Measurements from ENCODE around the gene NEDD9. TPM values are rescaled to one million over a fixed set of nuclear protein-coding genes. Genes with fewer than 3 reads are reported as not detected.

NEDD9 gene
- total RNA-seq, 2 donors from 2014 or later = 63.5 to 64.9 TPM

DNA sequence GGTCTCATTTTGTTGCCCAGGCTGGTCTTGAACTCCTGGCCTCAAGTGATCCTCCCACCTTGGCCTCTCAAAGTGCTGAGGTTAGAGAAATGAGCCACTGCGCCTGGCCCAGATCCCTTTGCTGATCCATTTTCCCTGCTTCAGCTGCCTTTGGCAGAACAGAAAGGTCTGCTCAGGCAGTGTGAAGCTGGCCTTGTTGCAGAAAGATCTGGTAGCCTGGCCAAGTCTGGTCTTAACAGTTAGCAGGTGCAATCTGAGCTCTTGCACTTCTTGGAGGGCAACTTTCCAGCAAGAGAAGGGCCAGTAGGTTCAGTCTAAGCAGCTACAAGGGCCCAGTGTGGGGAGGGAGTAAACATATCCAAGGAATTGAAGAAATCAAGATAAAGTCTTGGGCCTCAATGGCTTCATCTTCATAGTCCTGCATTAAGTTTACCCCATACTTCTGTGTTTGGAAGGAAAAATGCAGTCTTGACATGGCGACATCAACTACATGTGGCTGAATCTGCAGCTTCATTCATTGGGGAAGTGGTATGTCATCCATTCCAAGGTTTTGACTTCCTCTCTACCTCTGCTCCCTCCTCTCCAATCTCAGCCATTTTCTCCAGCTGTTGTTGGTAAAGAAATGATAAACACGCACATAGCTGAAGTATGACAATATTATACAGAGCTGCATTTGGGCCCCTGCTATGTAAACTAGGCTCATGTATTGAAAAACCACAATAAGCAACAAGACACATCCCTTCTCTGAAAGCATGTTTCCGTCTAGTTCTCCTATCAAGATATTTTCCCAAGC is 39.0 kb upstream of the NEDD9 start:
- H3K4me3 Mint-ChIP-seq = no peak overlapping the region
- H3K36me3 Mint-ChIP-seq (ENCODE audit: low read depth) = peaks cover 2% of the 10 kb centered on the region
- DNase-seq = no peak
- H3K4me1 Mint-ChIP-seq = peaks cover 16% of the 10 kb centered on the region
- H3K9me3 ChIP-seq (ENCODE audit: control insufficient read depth, low read length, poor library complexity, severe bottlenecking) = no peaks in the 10 kb centered on the region
- no peak overlapping the region for H3K27ac Mint-ChIP-seq
- H3K27me3 Mint-ChIP-seq = no peaks in the 10 kb centered on the region
- ATAC-seq = no peak

DNA sequence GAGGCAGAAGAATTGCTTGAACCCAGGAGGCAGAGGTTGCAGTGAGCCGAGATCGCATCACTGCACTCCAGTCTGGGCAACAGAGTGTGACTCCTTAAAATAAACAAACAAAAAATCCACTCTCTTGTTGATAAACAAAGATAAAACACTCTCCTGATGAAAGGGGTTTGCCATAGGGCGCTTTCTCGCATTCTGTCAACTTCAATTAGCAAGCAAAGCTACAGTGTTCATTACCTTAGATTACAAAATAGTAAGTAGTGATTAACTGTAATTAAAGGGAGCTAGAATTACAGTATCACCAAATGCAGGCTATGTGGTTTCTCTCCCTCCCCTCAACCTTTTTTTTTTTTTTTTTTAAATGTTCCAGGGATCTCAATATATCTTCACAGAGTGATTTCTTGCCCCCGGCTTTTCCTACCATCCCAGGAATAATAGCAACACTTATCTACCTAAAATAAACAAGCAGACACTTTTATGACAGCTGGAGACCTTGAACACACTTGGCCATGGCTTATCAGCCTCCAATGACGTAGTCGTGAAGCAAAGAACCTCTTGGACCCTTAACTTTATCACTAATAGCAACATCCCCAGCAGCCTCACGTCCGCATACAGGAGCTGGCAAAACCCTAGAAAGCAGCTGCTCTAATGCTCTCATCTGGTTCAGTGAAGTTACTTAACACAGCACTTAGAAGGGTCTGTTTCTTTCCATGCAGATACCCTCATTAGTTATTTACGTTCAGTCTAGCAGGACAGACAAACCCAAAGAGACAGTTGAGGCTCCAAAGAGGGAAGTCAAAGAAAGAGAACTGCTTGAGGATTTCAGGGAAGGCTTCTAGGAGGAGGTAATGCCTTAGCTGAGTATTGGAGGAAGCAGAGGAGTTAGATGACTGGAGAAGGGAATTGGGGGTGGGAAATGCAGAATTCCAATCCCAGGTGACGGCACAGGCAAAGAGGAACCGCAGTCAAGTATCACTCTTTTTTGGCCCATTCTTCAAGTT is 37.9 kb upstream of the NEDD9 start:
- no peaks in the 10 kb centered on the region for H3K27me3 Mint-ChIP-seq
- H3K36me3 Mint-ChIP-seq (ENCODE audit: low read depth) = peaks cover 2% of the 10 kb centered on the region
- H3K4me1 Mint-ChIP-seq = peaks cover 8% of the 10 kb centered on the region
- no peak overlapping the region for H3K27ac Mint-ChIP-seq
- H3K4me3 Mint-ChIP-seq = no peak overlapping the region
- DNase-seq = no peak
- H3K9me3 ChIP-seq (ENCODE audit: control insufficient read depth, low read length, poor library complexity, severe bottlenecking) = no peaks in the 10 kb centered on the region
- no peak for ATAC-seq

DNA sequence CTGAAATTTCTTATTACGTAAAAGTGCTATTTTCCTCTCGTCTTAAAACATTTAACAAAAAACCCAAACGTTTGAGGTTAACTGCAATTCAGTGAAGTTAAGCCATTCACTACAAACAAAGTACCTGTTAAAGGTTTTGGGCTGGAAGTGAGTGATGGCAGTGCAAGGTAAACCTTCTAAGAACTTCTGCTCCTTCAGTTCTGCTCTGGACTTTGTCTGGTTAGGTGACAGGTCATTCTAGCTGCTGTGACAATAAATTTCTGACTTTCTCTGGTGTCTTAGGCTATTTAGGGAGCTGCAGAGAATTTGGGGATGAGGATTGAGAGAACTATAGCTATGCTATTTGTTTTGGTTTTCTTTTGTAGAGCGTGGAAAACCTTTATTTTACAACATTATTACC is 36.5 kb upstream of the NEDD9 start:
- peaks cover 2% of the 10 kb centered on the region for H3K36me3 Mint-ChIP-seq (ENCODE audit: low read depth)
- DNase-seq = no peak
- no peaks in the 10 kb centered on the region for H3K27me3 Mint-ChIP-seq
- no peaks in the 10 kb centered on the region for H3K9me3 ChIP-seq (ENCODE audit: control insufficient read depth, low read length, poor library complexity, severe bottlenecking)
- ATAC-seq = no peak
- no peak overlapping the region for H3K4me3 Mint-ChIP-seq
- H3K27ac Mint-ChIP-seq = no peak overlapping the region
- peaks cover 4% of the 10 kb centered on the region for H3K4me1 Mint-ChIP-seq

DNA sequence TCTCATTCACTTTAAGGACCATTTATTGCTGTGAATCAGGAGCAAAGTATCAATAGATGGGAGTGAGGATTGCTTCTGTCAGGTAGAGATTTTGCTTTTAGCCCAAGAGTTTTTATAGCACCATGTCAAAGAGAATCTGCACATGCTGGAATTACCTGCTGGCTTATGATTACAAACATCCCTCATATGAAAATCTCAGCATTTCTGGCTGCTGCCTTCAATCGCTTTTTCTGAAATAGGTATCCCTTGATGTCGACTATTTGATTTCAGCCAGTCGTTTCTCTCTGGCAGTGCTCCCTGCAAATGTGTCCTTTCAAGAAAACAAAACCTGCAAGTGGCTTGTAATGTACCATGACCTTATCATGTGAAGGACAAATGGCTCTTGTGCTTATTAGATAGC is 34.5 kb upstream of the NEDD9 start:
- Mint-ChIP-seq H3K4me3 (no peak overlapping the region), H3K36me3 (ENCODE audit: low read depth) (peaks cover 2% of the 10 kb centered on the region), H3K4me1 (peaks cover 8% of the 10 kb centered on the region), H3K27ac (no peak overlapping the region), H3K27me3 (no peaks in the 10 kb centered on the region)
- no peak for DNase-seq
- H3K9me3 ChIP-seq (ENCODE audit: control insufficient read depth, low read length, poor library complexity, severe bottlenecking) = no peaks in the 10 kb centered on the region
- ATAC-seq = no peak

DNA sequence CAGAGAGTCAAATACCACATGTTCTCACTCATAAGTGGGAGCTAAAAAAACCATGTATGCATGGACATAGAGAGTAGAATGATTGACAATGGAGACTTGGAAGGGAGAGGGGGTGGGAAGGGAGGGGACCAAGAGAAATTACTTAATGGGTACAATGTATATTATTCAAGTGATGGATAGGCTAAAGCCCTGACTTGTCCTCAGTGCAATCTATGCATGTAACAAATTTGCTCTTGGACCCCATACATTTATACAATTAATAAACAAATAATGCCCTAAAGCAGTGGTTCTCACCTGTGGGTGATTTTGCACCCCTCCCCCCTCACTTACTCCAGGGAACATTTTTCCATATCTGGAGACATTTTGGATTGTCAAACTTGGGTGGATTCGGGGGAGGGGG is 33.5 kb upstream of the NEDD9 start:
- Mint-ChIP-seq H3K4me3 (no peak overlapping the region), H3K27me3 (no peaks in the 10 kb centered on the region), H3K36me3 (ENCODE audit: low read depth) (peaks cover 2% of the 10 kb centered on the region), H3K4me1 (peaks cover 8% of the 10 kb centered on the region), H3K27ac (no peak overlapping the region)
- no peak for DNase-seq
- H3K9me3 ChIP-seq (ENCODE audit: control insufficient read depth, low read length, poor library complexity, severe bottlenecking) = no peaks in the 10 kb centered on the region
- ATAC-seq = no peak

DNA sequence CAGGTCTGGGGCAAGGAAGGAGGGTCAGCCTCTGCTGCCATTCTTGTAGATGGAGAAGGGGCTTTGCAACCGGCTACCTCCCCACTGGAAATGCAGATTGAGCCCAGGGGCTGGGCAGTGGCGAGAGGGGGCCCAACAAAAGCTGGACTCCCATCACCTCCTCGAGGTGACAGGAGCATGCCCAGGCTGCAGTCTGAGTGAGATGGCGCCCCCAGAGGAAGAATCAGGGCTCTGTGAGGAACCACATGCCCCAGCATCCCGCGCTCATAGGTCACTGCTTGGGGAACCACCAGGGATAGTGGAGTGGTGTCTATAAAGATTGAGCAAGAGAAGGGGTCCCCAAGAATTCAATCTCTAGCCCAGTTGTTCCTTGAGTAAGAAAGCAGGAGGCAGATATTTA is 31.6 kb upstream of the NEDD9 start:
- H3K27ac Mint-ChIP-seq = peak overlapping the region; percentile 84
- no peak overlapping the region for H3K4me3 Mint-ChIP-seq
- no peaks in the 10 kb centered on the region for H3K9me3 ChIP-seq (ENCODE audit: control insufficient read depth, low read length, poor library complexity, severe bottlenecking)
- no peaks in the 10 kb centered on the region for H3K27me3 Mint-ChIP-seq
- ATAC-seq (no peak), DNase-seq (no peak)
- H3K36me3 Mint-ChIP-seq (ENCODE audit: low read depth) = no peaks in the 10 kb centered on the region
- H3K4me1 Mint-ChIP-seq = peaks cover 16% of the 10 kb centered on the region

DNA sequence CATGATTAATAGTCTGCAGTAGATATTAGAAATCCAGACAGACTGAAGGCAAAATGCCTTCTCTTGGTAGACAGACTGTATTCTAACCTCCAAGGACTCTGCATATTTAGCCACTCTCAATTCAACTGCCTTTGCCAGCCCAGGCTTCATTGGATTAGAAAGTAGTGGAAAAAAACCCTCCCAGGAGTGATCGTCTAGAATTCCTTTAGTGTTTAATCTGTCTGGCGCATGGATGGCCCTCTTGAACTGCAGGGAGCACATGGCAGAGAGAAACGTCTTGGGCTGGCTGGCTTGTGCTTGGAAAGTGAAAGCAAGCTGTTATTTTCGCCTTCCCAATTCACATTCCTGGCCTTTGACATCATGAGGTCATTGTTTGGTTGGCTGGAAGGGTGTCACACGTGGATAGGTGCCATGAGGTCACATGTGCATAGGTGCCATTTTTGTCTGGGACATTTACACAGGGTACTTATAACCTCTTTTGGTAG is 30.9 kb upstream of the NEDD9 start:
- Mint-ChIP-seq H3K4me1 (peaks cover 22% of the 10 kb centered on the region), H3K4me3 (no peak overlapping the region), H3K36me3 (ENCODE audit: low read depth) (no peaks in the 10 kb centered on the region), H3K27ac (peak overlapping the region; percentile 84), H3K27me3 (no peaks in the 10 kb centered on the region)
- no peaks in the 10 kb centered on the region for H3K9me3 ChIP-seq (ENCODE audit: control insufficient read depth, low read length, poor library complexity, severe bottlenecking)
- no peak for ATAC-seq
- no peak for DNase-seq

DNA sequence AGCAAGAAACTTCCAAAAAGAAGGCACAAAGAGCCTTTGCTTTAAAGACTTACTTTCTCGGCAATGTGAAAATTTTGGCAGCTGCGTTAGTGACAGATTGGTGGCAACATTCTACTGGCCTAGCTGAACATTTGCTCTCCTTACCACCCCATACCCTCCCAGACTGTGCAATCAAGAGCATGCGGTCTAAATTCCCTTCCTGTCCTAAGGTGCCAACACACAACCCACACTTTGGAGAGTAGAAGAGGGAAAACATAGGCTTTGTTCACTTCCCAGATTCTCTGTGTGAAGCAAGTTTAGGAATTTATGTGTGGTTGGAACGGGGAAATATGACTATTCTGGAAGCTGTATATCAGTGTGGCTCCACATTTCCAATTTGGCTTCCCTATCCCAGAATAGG is 29.8 kb upstream of the NEDD9 start:
- H3K9me3 ChIP-seq (ENCODE audit: control insufficient read depth, low read length, poor library complexity, severe bottlenecking) = no peaks in the 10 kb centered on the region
- Mint-ChIP-seq H3K4me3 (no peak overlapping the region), H3K36me3 (ENCODE audit: low read depth) (no peaks in the 10 kb centered on the region), H3K27me3 (no peaks in the 10 kb centered on the region), H3K4me1 (peaks cover 32% of the 10 kb centered on the region), H3K27ac (peak overlapping the region; percentile 21)
- no peak for ATAC-seq
- DNase-seq = no peak

DNA sequence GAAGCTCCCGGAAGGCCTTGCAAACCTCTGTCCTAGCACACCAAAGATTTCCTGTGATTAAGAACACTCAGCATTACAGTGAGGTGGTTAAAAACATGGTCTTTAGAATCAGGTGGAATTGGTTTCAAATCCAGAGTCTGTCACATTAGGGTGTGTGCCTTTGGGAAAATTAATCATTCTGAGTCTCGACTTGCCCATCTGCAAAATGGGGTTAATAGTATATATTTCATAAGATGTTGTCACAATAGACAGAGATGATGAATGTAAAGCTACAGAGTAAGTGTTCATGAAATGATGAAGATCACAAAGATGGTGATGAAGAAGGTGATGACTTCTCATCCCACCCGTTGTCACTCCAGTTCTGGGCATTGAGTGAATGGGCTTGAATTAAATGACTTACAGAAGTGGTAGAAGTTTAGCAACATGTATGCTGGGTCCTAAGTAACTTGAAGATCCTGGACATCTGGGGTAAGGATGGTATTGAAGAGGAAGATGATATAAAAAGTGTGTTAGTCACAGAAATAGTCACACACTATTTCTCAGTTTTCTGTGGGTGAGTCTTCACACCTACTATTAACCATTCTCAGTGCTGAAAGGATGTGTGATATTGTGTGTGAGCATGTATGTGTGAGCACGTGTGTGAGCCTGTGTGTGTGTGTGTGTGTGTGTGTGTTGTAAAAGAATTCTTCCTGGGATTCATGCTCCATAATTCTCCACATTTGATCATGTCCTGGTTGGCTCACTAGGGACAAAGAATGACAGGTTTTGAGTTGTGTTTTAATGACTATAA is 28.0 kb upstream of the NEDD9 start:
- no peak for ATAC-seq
- peak overlapping the region; percentile 78 for H3K27ac Mint-ChIP-seq
- H3K27me3 Mint-ChIP-seq = no peaks in the 10 kb centered on the region
- H3K9me3 ChIP-seq (ENCODE audit: control insufficient read depth, low read length, poor library complexity, severe bottlenecking) = no peaks in the 10 kb centered on the region
- no peak overlapping the region for H3K4me3 Mint-ChIP-seq
- no peak for DNase-seq
- no peaks in the 10 kb centered on the region for H3K36me3 Mint-ChIP-seq (ENCODE audit: low read depth)
- peaks cover 38% of the 10 kb centered on the region for H3K4me1 Mint-ChIP-seq

DNA sequence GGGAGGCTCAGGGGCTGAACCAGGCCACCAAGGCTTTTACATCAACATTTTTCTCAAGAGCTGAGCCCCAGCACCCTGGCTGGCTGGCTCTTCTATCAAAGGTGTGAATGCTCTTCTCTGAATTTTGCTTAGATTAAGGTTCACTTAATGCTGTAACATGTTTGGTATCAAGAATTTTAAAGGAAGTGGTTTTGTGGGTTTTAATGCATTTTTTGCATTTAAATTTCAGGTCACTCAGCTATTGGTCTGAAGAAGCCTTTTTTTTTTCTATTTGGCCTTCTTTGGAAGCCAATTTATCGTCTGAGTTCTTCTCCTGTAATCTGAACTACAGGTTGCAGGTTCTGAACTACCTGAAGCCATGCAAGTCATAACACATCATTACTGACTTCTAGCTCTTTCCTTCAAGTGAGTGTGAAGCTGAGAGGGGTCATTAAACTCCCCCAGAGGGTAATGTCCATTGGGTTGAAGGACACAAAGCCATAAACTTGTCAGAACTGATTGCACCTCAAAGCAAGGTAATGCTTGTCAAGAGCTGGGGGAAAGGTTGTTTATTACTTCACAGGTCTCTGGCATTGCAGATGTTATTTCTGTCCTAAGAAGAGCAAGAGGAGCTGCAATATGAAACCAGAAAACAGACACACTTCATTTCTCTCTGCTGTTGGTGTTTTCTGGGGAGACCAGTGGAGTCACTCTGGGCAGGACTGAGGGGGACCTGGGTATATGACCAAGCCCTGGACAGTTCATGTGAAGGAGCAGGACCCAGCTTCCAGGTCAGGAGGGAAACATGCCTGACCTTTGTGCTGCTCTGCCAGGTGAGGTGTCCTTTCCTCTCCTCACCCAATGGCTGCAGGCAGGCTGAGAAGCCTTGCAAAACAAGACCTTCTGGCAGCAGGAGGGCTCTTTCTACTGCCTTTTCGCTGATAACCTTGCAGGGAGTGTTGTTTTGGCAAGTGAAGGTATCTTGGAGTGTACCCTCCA is 26.1 kb upstream of the NEDD9 start:
- DNase-seq (no peak), ATAC-seq (peak; percentile 83)
- H3K27me3 Mint-ChIP-seq = no peaks in the 10 kb centered on the region
- peak overlapping the region; percentile 78 for H3K27ac Mint-ChIP-seq
- H3K36me3 Mint-ChIP-seq (ENCODE audit: low read depth) = peaks cover 2% of the 10 kb centered on the region
- H3K9me3 ChIP-seq (ENCODE audit: control insufficient read depth, low read length, poor library complexity, severe bottlenecking) = no peaks in the 10 kb centered on the region
- H3K4me3 Mint-ChIP-seq = peak overlapping the region; percentile 66
- peaks cover 34% of the 10 kb centered on the region for H3K4me1 Mint-ChIP-seq

DNA sequence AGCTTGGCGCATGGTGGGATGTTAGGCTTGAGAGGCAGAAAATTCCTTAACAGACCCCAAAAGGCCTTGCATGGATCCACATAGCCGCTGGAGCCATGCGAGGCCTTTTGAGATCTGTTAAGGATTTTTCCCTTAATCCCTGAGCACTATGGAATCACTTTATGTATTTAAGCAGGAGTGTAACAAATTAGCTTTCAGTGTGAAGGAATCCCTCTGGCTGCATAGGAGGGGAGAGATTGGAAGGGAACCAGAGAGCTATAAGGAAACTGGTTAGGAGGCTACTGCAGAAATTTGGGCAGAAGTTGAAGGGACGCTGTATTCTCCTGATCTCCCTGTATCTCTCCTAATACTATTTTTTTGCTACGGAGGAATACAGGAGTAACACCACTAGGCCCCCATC is 23.1 kb upstream of the NEDD9 start:
- no peak for DNase-seq
- no peaks in the 10 kb centered on the region for H3K27me3 Mint-ChIP-seq
- H3K4me3 Mint-ChIP-seq = no peak overlapping the region

DNA sequence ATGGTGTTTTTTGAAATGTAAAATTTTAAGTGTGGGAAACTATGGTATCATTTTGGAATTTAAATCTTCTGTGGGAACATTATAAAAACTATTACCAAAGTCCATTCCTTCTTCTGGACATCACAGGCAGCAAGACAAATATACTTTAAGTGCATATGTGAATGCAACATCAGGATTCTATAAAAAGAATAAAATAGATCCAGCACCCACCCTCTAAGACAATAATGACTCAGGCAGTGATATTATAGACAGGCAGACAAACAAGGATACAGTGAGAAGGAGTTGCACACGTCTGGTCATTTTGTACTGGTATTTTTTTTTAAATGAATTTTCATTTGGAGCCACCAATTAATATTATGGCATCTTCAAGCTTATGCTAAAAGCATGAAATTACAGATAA is 21.1 kb upstream of the NEDD9 start:
- DNase-seq (no peak), ATAC-seq (no peak)
- Mint-ChIP-seq H3K4me1 (peaks cover 21% of the 10 kb centered on the region), H3K36me3 (ENCODE audit: low read depth) (peaks cover 7% of the 10 kb centered on the region), H3K27ac (peak overlapping the region; percentile 34), H3K4me3 (no peak overlapping the region), H3K27me3 (no peaks in the 10 kb centered on the region)
- peaks cover 2% of the 10 kb centered on the region for H3K9me3 ChIP-seq (ENCODE audit: control insufficient read depth, low read length, poor library complexity, severe bottlenecking)

More for the DNA sequence above, 23.1 kb upstream of the NEDD9 start:
- no peaks in the 10 kb centered on the region for H3K9me3 ChIP-seq (ENCODE audit: control insufficient read depth, low read length, poor library complexity, severe bottlenecking)
- peaks cover 33% of the 10 kb centered on the region for H3K4me1 Mint-ChIP-seq
- ATAC-seq = no peak
- H3K27ac Mint-ChIP-seq = no peak overlapping the region
- peaks cover 4% of the 10 kb centered on the region for H3K36me3 Mint-ChIP-seq (ENCODE audit: low read depth)
